8988T (cell line): ENCODE measurements around the gene TACR2.
"Not testable (repeated sequence)": the region's sequence is repeated elsewhere in the genome, so short reads cannot be mapped to it uniquely, and the experiment has no call there.

Experiments used
- DNase-seq: peaks from one replicate; pipeline ENCODE4 v3.0.0; 2011

The TACR2 gene

GRCh38 chr10:69416695-69417094 lies at the start of gene TACR2:
TSS of gene TACR2 (minus strand) at chr10:69416918. CDS start at chr10:69416323, 595 bp downstream.
- DNase-seq = no peak

GRCh38 chr10:69466158-69466490 lies 49.4 kb upstream of the TACR2 start:
- DNase-seq = no peak

DNA sequence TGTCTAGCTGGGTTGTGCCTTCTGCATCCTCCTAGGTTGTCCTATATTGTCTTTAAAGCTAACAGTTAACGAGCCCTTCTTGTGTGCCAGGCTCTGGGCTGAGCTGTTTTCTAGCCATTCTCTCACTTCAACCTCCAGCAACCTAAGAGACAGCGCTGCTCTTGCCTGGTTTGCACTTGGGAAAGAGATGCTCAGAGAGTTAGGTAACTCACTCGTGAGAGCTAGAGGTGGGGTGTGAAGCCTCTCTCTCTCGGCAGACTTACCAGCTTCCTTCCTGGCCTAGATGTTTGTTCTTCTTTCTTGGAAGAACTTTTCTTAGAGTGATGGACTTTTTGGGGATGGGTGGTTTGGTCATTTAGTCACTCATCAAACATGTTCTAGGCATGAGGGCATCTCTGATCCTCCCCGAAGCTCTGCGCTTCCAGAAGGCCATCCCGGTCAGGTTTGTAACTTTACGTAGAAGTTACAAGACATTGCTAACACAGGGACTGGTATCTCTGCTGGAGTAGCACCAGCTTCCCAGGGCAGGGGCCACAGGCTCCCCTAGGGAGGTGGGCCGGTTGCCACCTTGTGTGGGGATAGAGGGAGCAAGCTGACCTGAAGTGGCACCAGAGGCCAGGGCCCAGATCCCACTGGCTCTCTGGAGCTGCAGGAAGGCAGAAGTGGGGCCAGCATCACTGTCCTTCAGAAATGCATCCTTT lies 48.9 kb upstream of the TACR2 start:
- no peak for DNase-seq

- DNase-seq = no peak
Measured at GRCh38 chr10:69464801-69465401, 48.2 kb upstream of the TACR2 start.

DNA sequence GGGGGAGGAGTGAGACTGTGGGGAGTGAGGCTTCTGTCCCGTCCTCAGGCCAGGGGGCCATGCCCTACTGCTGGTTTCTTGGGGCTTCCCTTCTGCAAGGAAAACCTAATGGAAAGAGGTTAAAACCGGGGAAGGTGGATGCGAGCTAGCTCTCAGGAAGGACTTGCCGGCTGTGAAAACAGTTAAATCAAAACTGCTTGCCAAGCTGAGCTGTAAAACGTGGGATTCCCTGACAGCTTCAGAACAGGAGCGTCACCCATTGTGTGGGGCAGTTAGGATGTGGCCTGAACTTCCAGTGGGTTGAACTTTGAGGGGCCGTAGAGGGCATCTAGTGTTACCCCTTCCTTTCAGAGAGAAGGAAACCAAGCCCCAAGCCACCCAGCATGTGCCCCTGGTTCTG lies 47.7 kb upstream of the TACR2 start:
- DNase-seq = no peak

DNA sequence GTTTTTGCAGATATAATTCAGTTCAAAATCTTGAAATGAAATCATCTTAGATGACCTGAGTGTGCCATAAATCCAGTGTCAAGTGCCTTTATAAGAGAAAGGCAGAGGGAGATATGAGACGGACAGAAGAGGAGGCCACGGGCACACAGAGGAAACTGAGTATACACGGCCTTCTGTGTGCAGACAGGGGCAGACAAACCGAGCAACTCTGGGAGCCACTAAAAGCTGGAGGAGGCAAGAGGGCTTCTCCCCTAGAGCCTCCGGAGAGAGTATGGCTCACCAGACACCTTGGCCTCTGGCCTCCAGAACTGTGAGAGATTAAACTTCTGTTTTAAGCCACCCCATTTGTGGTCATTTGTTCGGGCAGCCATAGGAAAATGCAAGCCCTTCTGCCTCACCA lies 47.2 kb upstream of the TACR2 start:
- DNase-seq = no peak

- no peak for DNase-seq
Measured at GRCh38 chr10:69461243-69462025, 44.7 kb upstream of the TACR2 start.

DNA sequence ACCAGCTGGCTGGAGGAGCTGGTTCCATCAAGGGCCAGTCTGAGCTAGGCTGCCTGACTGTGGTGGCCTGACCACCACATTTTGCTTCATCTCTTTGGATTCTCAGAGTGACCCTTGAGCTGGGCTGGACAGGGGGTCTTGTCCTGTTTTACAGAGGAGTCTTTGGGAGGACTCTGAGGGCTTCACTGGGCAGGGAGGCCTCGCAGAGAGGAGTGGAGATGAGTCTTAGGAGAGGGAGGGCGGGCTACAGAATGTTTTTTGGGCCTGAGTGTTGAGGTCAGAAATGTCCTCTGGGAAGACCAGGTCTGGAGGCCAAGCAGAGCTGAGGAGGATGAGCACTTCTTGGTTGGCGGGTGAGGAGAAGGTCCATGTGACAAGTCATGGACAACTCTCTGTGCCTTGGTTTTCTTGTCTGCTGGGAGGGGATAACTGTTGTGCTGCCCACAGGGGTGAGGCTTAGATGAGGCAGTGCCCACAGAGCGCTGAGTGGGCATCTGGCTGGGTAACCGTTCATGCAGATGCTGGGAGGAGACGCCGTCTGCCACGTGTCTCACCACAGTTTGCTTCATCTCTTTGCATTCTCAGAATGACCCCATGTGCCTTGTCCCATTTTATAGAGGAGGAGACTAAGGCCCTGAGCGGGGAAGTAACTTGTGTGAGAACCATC lies 44.0 kb upstream of the TACR2 start:
- no peak for DNase-seq

GRCh38 chr10:69459893-69460575 lies 43.3 kb upstream of the TACR2 start:
- DNase-seq = no peak

GRCh38 chr10:69459101-69459790 lies 42.5 kb upstream of the TACR2 start:
- DNase-seq = no peak

DNA sequence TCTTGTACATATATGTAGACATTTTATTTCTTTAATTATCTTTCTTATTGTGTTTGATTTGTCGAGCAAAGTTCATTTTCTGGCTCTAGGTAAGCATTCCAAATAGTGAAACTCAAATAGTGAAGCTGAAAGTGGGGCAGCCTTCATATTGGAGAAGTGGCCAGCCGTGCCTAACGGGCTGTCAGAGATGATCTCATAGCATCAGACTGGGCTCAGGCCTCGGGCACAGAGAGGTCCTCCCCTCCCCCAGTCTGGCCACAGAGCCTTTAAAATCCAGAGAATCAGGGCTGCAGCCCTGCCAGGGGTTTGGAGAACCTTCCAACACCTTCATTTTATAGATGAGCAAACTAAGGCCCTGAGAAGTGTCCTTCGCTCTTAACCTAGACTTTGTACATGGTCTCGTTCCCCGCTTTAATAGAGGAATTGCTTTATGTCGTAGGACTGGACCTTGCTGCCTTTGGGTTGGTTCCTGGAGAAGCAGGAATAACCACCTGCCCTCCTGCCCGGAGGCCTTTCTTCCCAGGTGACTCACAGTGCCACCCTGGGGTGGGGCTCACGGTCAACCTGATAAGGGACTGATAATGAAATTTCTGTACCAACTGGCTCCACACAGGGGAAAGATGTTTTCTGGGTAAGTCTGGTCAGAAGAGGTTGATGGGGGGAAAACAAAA lies 41.8 kb upstream of the TACR2 start:
- DNase-seq = no peak

DNA sequence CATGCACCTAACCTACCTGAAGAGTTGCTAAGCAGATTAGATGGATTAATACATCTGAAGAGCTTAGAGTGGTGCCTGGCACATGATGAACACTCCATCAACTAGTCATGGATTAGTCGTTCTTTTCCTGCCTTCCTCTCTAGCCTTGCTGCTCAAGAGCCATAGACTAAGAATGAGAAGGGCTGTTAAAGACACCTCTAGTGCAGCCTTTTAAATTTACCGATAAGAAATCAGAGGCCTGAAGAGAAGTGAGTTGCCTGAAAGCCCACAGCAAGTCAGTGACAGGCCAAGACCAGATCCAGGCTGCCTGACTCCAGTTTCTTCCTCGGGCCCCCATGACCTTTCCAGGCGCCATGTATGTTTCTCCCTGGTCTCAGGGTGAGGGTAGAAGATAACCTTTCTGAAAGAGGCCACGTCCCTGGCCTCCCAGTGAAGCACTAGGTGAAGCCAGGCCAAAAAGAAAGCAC lies 41.1 kb upstream of the TACR2 start:
- no peak for DNase-seq

DNA sequence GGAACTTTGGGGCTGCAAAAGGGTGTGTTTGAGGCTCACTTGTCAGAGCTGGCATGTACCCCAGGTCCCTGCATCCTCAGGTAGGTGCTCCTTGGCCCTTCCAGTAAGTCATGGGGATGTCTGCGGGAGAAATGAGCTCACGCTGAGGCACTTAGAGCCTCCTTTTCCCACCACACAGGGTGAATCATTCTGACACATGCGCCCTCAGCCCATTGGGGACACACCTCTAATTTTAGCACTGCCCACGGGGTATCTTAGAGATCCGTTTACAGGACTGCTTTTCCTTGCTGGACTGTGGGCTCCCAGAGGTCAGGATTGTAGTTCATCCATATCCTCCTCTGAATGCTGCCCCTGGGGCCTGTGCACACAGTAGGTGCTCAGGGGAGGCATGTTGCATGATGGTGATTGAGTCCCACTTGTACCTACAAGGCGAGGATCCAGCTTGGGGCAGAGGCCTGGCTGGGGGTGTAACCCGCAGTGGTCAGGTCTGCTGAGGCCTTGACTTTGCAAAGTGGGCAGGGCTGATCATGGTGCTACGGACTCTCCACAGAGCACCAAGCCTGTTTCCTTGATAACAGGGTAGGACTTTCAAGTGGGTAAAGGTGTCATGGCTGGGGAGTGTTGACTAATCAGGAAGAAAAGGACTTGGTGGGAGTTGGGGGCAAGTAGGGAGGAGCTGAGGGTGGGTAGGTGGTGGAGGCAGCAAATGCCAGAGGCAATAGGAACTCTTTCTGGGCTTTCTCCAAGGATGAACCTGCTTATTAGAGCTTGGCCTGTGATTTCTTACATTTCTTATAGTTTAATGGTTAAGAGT lies 40.4 kb upstream of the TACR2 start:
- no peak for DNase-seq

DNA sequence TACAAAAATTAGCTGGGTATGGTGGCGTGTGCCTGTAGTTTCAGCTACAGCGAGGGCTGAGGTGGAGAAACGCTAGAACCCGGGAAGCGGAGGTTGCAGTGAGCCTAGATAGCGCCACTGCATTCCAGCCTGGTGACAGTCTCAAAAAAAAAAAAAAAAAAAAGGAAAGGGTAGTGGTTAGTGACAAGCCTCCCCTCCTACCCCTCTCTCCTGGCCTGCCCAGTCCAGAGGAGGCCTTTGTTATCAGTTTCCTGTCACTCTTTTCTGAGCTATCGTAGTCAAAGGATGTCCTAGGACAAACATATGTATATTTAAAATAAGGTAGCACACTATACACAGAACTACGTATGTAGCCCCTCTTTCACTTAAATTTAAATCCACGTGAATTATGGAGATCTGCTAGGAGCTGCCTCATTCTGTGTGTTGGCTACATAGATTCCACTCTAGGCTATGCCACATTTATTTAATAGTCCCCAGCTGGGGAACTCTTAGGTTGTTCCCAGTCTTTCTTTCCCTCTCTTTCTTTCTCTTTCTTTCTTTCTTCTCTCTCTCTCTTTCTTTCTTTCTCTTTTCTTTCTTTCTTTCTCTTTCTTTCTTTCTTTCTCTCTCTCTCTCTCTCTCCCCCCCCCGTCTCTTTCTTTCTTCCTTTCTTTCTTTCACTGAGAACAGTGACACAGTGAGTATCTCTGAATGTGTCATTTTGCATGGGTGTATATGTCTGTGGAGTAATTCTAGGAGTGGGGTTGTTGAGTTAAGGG lies 38.5 kb upstream of the TACR2 start:
- DNase-seq = no peak

- DNase-seq = no peak
Measured at GRCh38 chr10:69453795-69454194, 37.1 kb upstream of the TACR2 start.

- no peak for DNase-seq
Measured at GRCh38 chr10:69452676-69453415, 36.1 kb upstream of the TACR2 start.

DNA sequence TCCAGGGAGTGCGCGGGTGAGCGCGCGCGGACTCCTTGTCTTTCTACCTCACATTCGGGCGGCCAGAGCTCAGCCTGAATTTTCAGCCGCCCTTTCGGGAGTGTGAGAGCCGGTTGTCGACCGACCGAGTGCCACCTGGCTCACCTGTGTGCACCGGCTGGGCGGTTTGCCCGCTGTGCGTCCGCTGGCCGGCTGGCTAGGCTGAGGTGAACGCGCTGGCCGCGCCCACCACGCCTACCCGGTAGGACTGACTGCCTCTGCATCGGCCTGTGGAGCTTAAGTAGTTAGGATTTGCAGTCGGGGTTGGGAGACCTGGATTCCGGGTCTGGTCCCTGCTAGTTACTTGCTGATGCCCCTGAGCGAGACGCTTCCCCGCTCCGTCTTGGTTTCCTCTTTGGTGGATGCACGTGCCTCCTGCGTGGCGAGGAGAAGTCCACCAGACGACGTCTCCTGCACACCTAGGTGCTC lies 35.1 kb upstream of the TACR2 start:
- no peak for DNase-seq

DNA sequence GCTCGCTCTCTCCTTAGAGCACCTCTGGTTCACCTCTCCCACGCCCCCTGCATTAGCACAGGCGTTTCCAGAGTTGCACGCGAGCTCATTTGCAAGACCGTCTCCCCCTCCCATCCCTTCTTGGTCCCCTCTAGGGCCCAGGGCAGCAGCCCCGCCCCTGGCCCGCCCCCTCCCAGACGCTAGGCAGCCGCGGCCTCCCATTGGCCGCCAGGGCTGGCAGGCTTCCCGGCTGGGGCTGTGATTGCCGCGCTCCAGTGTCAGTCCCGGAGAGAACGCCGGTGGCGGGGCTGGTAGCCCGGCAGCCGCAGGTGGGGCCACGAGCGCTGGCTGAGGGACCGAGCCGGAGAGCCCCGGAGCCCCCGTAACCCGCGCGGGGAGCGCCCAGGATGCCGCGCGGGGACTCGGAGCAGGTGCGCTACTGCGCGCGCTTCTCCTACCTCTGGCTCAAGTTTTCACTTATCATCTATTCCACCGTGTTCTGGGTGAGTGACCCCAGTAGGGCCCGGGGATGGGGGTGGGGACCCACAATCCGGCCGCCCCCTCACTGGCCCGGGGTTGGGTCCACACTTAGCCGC lies 34.6 kb upstream of the TACR2 start, which contains the start of gene TSPAN15:
Gene TSPAN15 (plus strand): TSS at position 257 of the 575 bp plus-strand sequence. CDS start 130 bp downstream, at position 387.
- peak; percentile 66 for DNase-seq

DNA sequence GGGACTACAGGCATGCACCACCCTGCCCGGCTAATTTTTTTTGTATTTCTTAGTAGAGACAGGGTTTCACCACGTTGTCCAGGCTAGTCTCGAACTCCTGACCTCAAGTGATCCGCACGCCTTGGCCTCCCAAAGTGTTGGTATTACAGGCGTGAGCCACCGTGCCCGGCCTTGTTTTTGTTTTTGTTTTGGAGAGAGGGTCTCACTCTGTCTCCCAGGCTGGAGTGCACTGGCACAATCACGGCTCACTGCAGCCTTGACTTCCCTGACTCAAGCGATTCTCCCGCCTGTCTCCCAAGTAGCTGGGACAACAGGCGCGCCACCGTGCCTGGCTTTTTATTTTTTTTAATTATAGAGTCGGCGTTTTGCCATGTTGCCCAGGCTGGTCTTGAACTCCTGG lies 33.7 kb upstream of the TACR2 start:
- not testable (repeated sequence) for DNase-seq
